ENCODE measurements around the gene TAF10. TPM values are rescaled to one million over a fixed set of nuclear protein-coding genes. Genes with fewer than 3 reads are reported as not detected.

The TAF10 gene
- total RNA-seq, 1 experiment from 2014 or later, result 51.5 TPM

- POLR2A ChIA-PET (ENCODE audit: unreplicated experiment), result no interaction called here
- BruUV-seq (replicated peaks), result no TSS peak
- peaks cover 29% of the 10 kb centered on the region for H3K4me1 ChIP-seq (replicated peaks; ENCODE audit: insufficient read depth)
- peaks cover 39% of the 10 kb centered on the region for H3K79me2 ChIP-seq (ENCODE audit: low read depth)
- no peaks in the 10 kb centered on the region for H4K20me1 ChIP-seq (ENCODE audit: insufficient read depth)
- H3K27me3 ChIP-seq (ENCODE audit: insufficient read depth, low read depth), result no peaks in the 10 kb centered on the region
- H3K36me3 ChIP-seq (ENCODE audit: low read depth), result peaks cover 4% of the 10 kb centered on the region; the same call in 1 of the 2 replicates
- no peak for DNase-seq
- no peak overlapping the region for H3K4me2 ChIP-seq
- intact Hi-C loops (cut with micrococcal nuclease; ENCODE audit: unreplicated experiment), result loop anchor here (10.0 kb wide), 1 partner anchor 133 kb away; the partner anchor contains the start of gene TRIM3
- no peak for TF ChIP-seq EZH2 (IDR thresholded peaks at IDR 0.05; ENCODE audit: low read depth)
- TF ChIP-seq, protein P1, sequence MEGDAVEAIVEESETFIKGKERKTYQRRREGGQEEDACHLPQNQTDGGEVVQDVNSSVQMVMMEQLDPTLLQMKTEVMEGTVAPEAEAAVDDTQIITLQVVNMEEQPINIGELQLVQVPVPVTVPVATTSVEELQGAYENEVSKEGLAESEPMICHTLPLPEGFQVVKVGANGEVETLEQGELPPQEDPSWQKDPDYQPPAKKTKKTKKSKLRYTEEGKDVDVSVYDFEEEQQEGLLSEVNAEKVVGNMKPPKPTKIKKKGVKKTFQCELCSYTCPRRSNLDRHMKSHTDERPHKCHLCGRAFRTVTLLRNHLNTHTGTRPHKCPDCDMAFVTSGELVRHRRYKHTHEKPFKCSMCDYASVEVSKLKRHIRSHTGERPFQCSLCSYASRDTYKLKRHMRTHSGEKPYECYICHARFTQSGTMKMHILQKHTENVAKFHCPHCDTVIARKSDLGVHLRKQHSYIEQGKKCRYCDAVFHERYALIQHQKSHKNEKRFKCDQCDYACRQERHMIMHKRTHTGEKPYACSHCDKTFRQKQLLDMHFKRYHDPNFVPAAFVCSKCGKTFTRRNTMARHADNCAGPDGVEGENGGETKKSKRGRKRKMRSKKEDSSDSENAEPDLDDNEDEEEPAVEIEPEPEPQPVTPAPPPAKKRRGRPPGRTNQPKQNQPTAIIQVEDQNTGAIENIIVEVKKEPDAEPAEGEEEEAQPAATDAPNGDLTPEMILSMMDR (conservative IDR thresholded peaks at IDR 0.05), result no peak
- H3K9me3 ChIP-seq (ENCODE audit: insufficient read depth, low read depth), result no peaks in the 10 kb centered on the region
- CTCF ChIA-PET, result no interaction called here
- H2AFZ ChIP-seq, result no peak overlapping the region
- no peak overlapping the region for H3K27ac ChIP-seq
- peaks cover 25% of the 10 kb centered on the region for H3F3A ChIP-seq (ENCODE audit: insufficient read depth, low read depth)
- no peaks in the 10 kb centered on the region for H3K9me2 ChIP-seq (ENCODE audit: insufficient read depth)
- no peak overlapping the region for H3K4me3 ChIP-seq
Observed at GRCh38 chr11:6608011-6608410, 4.0 kb downstream of the TAF10 start.

GRCh38 chr11:6607190-6607795 is 4.7 kb downstream of the TAF10 start:
- H3K27ac ChIP-seq, result peak overlapping the region; percentile 50
- no peak overlapping the region for H3K4me3 ChIP-seq
- H3K4me1 ChIP-seq (replicated peaks; ENCODE audit: insufficient read depth), result peaks cover 28% of the 10 kb centered on the region
- H3F3A ChIP-seq (ENCODE audit: insufficient read depth, low read depth), result peaks cover 18% of the 10 kb centered on the region
- DNase-seq, result no peak
- BruUV-seq (replicated peaks), result no TSS peak
- peaks cover 46% of the 10 kb centered on the region for H3K79me2 ChIP-seq (ENCODE audit: low read depth)
- no peaks in the 10 kb centered on the region for H3K9me3 ChIP-seq (ENCODE audit: insufficient read depth, low read depth)
- TF ChIP-seq EZH2 (IDR thresholded peaks at IDR 0.05; ENCODE audit: low read depth), result no peak
- TF ChIP-seq, protein P1 (conservative IDR thresholded peaks at IDR 0.05), result no peak
- ChIA-PET POLR2A (ENCODE audit: unreplicated experiment) (interaction anchor here (0.7 kb wide), 2 partner anchors 87 to 126 kb away, joined by 3 to 4 read pairs; partner anchors contain the start of gene ARFIP2), CTCF (no interaction called here)
- H3K27me3 ChIP-seq (ENCODE audit: insufficient read depth, low read depth), result no peaks in the 10 kb centered on the region
- peaks cover 4% of the 10 kb centered on the region; the same call in 1 of the 2 replicates for H3K36me3 ChIP-seq (ENCODE audit: low read depth)
- peak overlapping the region; percentile 64 for H3K4me2 ChIP-seq
- intact Hi-C loops (cut with micrococcal nuclease; ENCODE audit: unreplicated experiment), result loop anchor here (10.0 kb wide), 1 partner anchor 132 kb away; the partner anchor contains the start of gene TRIM3
- no peak overlapping the region for H2AFZ ChIP-seq
- H4K20me1 ChIP-seq (ENCODE audit: insufficient read depth), result no peaks in the 10 kb centered on the region
- no peaks in the 10 kb centered on the region for H3K9me2 ChIP-seq (ENCODE audit: insufficient read depth)

DNA sequence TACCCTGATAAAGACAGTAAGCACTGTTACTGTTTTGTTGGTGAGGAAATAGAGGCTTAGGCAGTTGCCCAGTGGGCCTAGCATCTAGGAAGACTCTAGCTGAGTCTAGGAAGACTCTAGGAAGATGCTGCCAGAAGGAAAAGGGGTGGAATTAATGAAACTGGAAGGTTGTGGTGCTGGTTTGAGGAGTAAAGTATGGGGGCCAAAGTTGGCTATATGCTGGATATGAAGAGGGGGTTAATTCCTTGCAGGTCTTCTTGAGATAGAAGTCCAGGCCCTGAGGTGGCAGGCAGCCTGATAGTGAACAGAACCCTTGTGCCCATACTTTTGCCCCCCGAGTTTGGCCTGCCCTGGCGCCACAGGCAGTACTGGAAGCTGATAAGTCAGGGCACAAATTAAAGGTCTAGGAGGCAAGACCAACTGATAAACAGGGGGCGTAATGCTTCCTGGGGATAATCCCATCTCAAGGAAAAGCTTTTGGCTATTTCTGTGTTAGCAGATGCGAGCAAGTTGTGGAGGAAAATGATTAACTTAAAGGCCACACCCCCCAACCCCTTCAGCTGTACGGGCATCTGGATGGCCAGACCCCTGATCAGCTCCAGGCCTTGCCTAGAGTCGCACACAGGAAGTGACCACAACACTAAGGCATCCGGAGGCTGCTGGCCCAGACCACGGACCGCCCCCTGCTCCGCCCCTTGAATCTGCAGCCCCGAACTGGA is 5.4 kb downstream of the TAF10 start:
- Histone ChIP-seq H3F3A (ENCODE audit: insufficient read depth, low read depth) (peaks cover 16% of the 10 kb centered on the region), H3K4me2 (peak overlapping the region; percentile 64), H3K27me3 (ENCODE audit: insufficient read depth, low read depth) (no peaks in the 10 kb centered on the region), H3K36me3 (ENCODE audit: low read depth) (peaks cover 4% of the 10 kb centered on the region; the same call in 1 of the 2 replicates), H3K9me2 (ENCODE audit: insufficient read depth) (no peaks in the 10 kb centered on the region), H4K20me1 (ENCODE audit: insufficient read depth) (no peaks in the 10 kb centered on the region), H3K9me3 (ENCODE audit: insufficient read depth, low read depth) (no peaks in the 10 kb centered on the region), H3K4me3 (no peak overlapping the region), H3K27ac (peak overlapping the region; percentile 50), H3K4me1 (replicated peaks; ENCODE audit: insufficient read depth) (peaks cover 28% of the 10 kb centered on the region), H3K79me2 (ENCODE audit: low read depth) (peaks cover 53% of the 10 kb centered on the region), H2AFZ (no peak overlapping the region)
- intact Hi-C loops (cut with micrococcal nuclease; ENCODE audit: unreplicated experiment), result loop anchor here (10.0 kb wide), 1 partner anchor 132 kb away; the partner anchor contains the start of gene TRIM3
- BruUV-seq (replicated peaks), result no TSS peak
- DNase-seq, result peak; percentile 69 to 78
- TF ChIP-seq, protein P1 (conservative IDR thresholded peaks at IDR 0.05), result no peak
- TF ChIP-seq EZH2 (IDR thresholded peaks at IDR 0.05; ENCODE audit: low read depth), result no peak
- POLR2A ChIA-PET (ENCODE audit: unreplicated experiment), result interaction anchor here (0.7 kb wide), 2 partner anchors 88 to 126 kb away, joined by 3 to 4 read pairs; partner anchors contain the start of gene ARFIP2
- CTCF ChIA-PET, result no interaction called here

Data from PC-9 (cell line).